ENCODE results near the gene ISLR.
"Not testable (repeated sequence)": the region's sequence is repeated elsewhere in the genome, so short reads cannot be mapped to it uniquely, and the experiment has no call there.

ISLR gene

DNA sequence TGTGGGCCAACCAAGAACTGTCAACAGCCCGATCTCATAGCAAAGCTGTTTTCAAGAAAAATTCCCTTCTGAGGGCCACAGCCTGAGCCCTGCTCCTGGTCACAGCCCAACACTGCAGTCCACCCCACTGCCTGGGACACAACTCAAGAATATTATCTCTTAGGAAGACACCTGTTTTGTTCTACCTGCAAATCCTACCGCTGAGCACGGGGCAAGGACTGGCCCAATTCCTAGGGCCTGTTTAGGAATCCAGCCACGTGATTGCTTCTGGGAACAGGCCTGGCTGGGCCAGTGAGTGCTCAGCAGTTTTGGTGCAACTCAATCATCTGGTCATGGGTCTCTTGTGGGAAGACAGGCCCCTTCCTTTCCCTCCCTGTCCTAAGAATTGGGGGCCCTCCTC, 34.9 kb upstream of the ISLR start:
- DNase-seq, result no peak

DNA sequence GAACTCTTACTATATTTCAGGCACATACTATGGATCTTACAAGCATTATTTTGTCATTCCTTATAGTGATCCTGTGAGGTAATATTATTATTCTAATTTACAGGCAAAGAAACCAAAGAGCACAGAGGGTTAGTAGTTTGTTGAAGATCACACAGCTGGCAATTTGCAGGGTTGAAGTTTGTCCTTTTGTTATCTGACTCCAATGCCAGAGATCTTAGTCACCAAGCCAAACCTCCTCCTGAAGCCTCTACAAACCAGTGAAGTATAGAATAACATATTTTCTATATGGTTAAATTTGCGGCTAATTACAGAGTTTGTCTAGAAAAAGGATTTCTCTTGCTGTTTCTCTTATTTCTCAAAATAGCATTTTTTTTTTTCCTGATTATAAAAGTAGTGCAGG, 31.9 kb upstream of the ISLR start:
- DNase-seq, result no peak

DNA sequence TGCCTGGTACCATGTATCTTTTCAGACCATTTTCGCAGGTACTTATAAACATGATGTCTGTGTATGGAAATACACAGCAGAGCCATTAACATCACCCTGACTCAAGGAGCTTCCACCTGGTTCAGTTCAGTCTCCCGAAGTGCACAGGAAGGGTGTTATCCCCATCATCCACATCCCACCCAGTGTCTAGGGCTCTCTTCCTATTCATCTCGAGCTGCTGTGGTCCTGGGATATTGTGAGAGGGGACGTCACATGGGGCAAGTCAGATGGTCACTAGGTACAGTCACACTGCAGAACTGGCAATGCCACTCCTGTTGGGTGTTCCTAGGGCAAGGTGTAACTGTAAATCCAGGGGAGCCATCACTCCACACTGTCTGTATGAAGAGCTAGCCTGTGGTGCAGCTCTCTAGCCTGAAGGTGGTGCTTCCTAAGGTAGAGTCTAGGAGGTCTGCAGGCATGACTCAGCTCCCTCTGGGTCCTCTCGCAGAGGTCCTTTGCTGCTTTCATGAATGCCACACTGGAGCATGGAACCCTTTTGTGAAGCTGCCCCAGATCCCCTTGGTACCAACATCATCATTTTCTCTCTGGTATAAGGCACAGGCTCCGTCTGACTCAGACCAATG, 29.2 kb upstream of the ISLR start:
- no peak for DNase-seq

DNA sequence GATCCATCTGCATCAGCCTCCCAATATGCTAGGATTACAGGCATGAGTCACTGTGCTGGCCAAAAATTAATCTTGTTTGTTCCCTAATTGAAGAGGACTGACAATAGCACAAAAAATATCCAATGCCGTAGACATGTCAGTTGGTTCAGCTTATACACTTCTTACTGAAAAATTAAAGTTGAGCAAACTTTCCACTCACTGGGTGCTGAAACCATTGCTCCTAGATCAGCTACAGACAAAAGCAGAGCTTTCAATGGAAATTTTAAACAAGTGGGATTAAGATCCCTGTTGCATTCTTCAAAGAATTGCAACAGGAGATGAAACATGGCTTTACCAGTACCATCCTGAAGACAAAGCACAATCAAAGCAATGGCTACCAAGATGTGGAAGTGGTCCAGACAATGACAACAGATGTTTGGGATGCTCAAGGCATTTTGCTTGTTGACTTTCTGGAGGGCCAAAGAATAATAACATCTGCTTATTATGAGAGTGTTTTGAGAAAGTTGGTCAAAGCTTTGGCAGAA, 27.2 kb upstream of the ISLR start:
- DNase-seq, result no peak

DNA sequence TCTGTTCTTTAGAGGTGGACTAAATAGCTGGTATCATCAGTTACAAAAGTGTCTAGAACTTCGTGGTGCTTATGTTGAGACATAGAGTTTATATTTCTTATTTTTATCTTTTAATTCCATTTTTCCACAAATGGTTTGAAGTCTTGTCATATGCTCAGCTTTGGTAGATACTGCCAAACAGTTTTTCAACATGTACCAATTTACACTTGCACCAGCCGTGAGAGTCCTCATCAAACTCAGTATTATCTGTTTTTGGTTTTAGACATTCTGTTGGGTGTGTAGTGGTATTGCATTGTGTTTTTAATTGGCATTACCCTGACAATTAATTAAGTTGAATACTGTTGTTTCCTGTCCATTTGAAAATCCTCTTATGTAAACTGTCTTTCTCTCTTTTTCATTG, 26.5 kb upstream of the ISLR start:
- no peak for DNase-seq

DNA sequence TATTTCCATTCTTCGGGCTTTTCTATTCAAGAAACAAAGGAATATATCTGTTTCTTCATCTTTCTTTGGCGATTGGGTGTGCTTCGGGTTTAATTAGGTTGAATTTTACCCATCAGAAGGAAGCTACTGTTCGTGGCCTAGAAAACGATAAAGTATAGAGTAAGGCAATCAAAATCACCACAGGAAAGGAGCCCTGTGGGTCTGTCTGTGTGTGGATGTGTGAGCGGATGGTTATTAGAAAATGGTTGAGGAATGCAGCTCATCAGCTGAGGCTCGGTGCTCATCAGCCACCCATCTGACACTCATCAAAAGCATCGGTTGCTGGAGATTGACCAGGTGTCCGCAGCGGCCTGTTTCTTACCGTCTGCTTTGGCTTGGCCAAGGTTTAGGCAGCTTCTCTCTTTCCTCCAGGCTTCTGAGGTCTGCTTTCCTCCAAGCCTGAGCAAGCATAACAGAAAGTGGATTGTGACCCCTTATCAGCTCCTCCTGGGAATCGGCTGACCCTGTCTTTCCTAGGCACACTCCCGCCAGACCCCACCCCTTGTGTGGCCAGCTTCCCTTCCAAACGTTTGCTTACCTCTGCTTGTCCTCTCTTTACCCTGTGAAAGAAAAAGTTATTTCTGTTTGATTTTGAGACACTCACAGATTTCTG, 17.6 kb upstream of the ISLR start:
- no peak for DNase-seq

DNA sequence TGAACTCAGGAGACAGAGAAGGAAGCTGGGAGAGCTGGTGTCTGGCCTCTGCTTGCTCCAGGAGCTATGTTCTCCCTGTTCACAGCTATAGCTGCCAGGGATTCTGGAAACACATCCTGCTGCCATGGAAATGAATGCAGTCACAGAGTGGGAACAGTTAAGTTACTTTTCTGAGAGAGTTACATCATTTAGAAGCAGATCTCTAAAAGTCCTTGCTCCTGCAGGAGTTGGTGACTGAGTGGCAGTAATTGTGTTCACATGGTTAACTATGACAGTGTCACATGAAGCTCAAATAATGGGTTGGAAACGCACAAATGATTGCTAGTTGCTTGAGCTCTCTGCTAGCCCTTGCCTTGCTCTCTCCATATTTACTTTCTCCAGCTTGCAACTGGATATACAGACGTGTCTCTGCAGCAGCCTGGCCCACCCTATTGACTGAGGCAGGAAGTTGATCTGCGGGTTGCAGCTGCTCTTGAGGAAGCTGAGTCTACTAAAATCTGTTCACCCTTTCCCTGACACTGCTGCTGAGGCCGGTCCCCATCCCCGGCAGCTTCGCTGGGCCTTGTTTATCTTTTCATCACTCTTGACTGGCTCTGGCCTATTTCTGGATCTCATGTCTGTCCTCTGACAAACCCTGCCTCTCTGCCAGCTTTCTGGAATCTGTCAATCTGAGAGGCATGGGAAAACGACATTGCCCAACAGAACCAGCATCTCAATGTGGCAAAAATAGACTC, 16.7 kb upstream of the ISLR start:
- DNase-seq, result no peak

DNA sequence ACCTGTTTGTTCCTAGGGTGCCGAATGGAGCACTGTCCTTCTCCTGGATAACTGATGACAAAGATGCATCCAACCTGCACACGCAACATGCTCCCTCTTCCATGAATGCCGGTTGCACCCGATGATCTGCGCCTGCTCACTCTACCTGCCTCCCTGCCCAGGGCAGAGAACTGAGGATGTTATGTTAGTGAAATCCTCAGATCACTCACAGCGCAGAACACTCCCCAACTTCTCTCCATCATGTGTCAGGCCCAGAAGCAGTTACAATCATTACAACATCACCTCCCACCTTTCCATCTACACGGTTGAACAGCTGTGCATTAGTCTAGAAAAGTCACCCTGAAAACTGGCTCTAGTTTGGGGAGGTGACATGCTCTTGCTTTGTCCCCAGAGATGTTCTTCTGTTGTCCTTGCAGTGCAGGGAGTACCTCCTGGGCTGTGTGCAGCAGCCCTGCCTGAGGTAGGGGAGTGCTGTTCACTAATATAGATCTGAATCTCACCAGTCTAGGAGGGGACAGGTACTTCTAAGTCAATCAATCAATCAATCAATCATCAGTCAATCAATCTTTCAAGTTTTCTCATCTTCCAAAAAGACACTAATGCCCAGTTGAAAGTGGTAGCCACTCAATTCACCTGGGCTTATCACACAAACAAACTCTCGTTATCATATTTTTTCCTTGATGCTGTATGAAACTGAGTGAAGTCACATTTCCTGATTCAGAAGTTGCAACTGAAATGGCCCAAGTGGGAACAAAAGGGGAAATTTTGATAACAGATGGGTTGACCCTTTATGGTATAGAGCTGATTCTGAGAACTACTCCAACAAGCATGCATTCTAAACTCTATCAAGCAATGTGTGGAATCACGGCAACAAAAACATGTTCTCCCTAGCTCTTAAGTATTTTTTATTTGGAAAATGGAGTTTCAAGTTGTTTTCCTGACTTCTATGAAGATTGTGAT, 15.4 kb upstream of the ISLR start:
- no peak for DNase-seq

DNA sequence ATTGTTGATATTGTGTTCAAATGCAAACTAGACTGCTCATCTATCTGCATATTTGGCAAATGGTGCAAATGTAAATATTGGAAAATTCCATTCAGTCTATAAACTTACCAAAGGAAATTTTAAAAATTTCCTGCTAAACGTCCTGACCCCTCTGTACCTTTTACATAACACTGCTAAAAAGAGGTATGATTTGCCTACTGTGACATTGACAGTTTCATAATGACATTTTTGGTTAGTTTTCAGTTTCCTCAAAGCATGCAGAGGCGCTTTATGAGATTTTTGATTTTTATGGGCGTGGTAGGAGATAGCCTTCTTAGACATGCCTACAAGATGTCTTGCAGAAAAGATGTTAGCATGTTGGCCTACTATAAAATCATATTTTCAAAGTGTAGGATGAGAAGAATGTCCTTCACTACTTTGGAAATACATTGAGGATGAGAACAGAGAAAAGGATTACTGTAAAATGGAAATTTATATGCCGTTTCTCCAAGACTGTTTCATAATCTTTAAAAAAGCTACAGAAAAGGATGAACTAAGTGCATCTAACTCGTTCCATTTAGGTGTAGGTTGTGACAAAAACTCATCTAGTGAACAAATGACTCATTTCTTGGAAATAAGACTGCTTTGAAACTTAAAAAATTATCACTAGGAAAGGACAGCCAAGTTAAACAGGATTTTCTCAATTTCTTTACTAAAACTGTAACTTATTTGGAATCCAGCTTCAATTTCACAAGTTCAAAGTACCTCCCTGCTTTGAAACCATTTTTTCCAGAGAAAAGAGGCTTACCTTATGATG, 14.5 kb upstream of the ISLR start:
- DNase-seq, result no peak

DNA sequence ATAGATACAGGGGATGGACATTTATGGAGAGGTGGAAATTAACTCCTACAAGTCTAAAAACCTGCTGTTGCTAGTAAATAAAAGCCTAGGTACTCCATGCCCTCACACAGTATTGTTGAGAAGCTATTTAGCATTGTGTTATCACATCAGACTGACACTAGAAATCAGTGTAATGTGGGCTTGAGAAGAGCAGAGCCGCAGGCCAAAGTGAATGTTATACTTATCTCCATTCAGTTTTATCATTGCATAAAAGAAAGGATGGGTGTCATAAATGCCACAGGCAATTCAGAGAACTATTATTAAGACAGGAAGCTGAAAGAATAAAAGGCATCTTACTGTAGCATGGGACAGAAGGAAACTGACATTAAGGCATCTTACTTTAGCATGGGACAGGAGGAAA, 13.7 kb upstream of the ISLR start:
- no peak for DNase-seq

DNA sequence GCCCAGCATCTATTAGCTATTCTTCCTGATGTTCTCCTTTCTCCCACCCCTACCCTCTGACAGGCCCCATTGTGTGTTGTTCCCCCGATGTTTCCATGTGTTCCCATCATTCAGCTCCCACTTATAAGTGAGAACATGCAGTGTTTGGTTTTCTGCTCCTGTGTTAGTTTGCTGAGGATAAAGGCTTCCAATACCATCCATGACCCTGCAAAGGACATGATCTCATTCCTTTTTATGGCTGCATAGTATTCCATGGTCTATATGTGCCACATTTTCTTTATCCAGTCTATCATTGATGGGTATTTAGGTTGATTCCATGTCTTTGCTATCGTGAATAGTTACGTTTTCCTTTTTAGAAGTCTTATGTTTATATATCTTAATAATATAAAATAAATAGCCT, 13.1 kb upstream of the ISLR start:
- DNase-seq, result not testable (repeated sequence)

DNA sequence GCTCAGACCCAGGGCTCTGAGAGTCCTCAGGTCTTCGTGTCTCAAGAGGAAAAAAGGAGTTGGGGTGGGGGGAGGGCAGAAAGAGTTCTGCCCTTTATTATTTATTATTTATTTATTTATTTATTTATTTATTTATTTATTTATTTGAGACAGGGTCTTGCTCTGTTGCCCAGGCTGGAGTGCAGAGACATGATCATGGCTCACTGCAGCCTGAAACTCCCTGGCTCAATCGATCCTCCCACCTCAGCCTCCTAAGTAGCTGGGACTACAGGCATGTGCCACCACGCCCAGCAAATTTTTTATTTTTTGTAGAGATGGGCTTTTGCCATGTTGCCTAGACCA, 11.3 kb upstream of the ISLR start:
- not testable (repeated sequence) for DNase-seq

DNA sequence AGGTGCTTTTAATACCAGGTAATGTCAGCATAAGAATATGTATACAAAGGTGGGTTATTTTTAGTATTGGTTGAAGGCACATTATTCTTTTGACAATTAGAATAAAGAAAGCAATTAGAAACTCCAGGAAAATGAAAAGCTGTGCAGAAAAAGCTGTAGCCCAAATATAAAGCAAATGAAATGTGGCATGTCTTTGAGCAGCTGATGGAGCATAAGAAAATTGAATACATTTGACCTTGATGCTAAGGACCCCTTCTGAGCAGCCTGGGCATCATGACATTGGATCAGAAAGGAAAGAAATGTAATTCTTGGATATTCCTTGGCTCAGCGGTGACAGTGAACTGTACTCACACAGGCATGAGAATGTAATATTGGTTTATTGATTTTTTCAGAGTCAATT, 8.0 kb upstream of the ISLR start:
- DNase-seq, result no peak

DNA sequence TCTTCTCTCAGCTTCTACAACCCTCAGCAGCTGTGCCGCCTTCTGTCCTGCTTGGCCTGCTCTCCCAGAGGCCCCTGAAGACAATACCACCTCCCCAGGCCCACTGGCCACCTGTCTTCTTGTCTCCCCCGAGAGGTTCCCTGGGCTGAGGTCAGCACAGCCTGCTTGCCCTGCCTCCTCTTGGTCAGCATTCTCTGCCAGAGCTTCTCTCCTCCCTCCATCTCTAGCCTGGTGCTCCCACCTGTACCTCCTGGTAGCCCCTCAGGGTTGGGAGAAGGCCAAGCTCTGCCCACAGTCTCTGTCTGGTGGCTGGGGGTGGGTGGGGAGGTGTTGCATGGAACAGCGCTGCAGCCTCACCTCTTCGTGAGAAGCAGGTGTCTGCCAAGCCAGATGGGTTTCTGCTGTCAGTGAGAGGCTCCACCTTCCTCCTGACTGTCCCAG, 5.6 kb upstream of the ISLR start:
- no peak for DNase-seq

DNA sequence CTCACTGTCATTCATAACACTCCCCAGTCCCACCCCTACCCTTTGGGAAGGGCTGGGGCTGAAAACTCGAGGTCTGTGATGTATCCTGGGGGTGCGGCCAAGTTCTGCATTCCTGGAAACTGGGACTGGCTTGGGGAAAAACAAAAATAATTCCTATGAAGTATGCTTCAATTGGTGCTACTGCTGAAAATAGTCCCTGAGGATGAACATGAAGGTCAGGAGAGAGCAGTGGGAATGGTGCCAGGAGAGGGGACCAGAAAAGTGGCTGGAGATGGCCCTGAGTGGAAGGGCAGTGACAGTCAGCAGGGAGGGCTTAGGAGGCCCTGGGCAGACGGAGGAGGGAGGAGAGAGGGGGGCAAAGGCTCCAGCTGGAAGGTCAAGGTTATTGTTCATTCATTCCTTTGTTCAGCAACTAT, 4.8 kb upstream of the ISLR start:
- DNase-seq, result no peak

DNA sequence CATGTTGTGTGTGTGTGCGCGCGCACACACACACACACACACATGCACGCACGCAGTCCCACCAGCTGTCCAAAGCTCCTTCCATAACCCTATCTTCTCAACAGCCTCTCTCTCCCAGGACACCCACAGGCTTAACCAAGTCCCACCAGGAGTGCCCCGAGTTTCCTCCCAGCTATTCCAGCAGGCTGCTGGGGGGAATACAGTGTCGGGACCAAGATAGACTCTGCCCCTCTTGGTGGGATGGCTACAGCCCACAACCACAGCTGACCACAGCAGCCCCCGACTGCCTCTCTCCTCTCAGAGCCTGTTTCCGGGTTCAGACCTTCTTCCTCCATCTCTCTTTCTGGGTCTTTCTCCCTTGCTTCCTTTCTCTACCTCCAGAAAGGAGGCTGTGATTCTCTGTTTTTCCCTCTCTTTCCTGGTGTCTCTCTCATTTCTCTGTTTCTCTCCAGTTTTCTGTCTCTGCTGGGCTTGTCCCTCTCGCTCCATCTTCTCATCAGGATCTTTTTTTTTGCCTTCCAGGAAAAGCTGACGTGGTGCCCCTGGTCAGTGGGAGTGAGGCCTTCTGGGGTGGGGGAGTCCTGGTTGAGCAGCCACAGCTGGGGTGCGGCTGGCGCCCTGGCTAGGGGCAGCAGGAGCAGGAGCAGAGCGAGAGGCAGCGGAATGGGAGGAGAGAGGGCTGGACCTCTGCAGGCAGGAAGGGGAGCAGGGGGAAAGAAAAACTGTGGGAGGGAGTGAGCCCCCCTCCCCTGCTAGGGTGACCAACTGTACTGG, 3.3 kb upstream of the ISLR start:
- DNase-seq, result no peak

DNA sequence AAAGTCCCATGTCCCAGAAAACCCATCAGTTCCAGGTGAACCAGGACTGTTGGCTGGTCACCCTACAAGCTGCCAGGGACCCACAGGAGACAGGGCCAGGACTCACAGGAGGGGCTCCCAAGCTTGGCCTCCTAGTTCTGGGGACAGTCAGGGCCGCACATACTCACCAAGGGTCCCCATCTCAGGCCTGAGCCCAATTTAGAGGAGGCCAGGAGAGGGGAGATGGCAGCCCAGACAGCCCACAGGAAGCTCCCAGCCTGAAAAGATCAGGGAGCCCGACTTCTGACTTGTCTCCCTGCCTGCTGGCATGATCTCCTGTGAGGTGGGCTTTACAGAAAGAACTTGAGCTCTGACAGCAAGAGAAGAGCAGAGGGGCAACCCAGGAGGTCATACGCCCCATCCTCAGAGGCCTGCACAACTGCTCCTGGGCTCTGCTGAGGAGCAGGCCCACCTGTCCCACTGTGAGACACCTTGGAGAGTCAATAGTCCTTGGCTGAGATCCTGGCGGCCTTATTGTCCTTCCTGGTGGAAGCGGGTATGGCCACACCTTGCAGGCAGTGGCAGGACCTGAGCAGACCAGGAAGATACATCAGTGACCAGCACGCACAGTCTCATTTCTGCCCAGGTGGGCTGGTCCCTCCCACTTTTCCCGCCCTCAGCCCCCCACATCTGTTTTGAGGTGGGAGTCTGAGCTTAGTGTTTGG, 2.5 kb upstream of the ISLR start:
- no peak for DNase-seq

DNA sequence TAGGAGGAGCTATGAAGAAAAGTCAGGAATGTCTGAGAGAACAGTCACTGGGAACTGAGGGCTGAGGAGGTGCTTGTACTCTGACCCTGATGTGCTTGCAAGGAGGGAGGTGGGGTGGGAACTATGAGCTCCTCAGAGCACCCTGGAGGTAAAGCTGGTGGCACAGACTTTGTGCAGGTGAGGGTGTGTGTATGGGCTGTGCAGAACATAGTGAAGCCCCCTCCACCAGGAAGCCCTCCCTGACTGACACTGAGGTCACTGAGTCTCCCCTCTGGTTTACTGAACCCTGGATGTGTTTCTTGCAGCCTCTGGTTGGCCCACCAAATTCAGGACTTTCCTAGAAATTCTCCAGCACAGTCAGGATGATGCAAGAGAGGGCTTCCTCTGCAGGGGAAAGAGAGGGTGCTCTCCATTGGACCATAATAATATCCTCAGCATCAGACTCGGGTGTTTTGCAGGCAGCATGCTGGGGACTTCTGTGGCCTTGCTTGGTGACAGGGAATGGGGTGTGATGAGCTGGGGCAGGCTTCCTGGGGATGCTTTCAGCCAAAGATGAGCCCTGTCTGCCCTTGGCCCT, 1.5 kb upstream of the ISLR start:
- DNase-seq, result no peak

DNA sequence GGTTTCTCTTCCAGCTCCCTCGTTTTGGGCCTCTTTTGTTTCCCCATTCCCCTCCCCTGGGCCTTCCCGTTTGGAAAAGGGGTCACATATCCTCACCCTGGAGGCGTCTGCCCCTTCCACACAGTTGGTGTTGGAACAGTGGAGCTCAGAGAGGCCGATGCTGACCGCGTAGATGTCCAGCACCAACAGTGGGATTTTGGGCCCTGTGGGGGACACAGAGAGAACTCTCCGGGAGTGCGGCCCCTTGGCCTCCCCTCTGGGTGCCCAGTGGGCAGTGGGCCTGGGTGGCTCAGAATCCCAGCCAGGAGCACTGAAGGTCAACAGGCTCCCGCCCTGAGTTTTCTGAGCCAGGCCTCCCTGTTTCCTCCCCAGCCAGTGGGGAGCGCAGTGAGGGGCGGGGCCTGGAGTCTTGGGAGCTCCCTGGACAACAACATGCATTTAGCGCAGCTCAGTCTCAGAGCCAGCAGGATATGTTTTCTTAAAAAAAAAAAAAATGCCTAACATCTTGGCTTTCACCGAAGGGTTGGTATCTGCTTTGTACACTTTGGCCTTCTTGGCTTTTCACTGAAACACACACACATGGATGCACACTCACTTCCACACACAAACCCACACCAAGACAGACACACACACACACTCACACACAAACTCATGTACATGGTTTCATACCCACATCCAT, 670 bp upstream of the ISLR start:
- DNase-seq, result no peak
